Measurements from ENCODE around the gene NPEPL1. TPM values are rescaled to one million over a fixed set of nuclear protein-coding genes. Genes with fewer than 3 reads are reported as not detected.
A peak's percentile ranks its signal among the peaks of the same experiment; 100 is the strongest.
"Not testable (repeated sequence)": the region's sequence is repeated elsewhere in the genome, so short reads cannot be mapped to it uniquely, and the experiment has no call there.

Gene NPEPL1, protein sequence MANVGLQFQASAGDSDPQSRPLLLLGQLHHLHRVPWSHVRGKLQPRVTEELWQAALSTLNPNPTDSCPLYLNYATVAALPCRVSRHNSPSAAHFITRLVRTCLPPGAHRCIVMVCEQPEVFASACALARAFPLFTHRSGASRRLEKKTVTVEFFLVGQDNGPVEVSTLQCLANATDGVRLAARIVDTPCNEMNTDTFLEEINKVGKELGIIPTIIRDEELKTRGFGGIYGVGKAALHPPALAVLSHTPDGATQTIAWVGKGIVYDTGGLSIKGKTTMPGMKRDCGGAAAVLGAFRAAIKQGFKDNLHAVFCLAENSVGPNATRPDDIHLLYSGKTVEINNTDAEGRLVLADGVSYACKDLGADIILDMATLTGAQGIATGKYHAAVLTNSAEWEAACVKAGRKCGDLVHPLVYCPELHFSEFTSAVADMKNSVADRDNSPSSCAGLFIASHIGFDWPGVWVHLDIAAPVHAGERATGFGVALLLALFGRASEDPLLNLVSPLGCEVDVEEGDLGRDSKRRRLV
- 25.0 TPM for polyA plus RNA-seq (2013, experiment 1 of 2)
- polyA plus RNA-seq (2013, experiment 2 of 2): 15.7 TPM

GRCh38 chr20:58692579-58693225 lies at the start of gene NPEPL1:
Gene NPEPL1, plus strand, starts transcription at chr20:58692800. Its CDS starts 101 bp downstream, at chr20:58692901.
- Histone ChIP-seq H3K9me3 (ENCODE audit: control insufficient read depth, low read length) (no peaks in the 10 kb centered on the region), H3K4me1 (ENCODE audit: control insufficient read depth, insufficient read depth, low read length, poor library complexity, severe bottlenecking) (no peaks in the 10 kb centered on the region), H3K36me3 (ENCODE audit: control insufficient read depth, insufficient read depth, low read length) (peaks cover 5% of the 10 kb centered on the region), H3K4me3 (ENCODE audit: extremely low read depth, insufficient read depth, low read length, poor library complexity, severe bottlenecking) (peak within 1 kb of the TSS; percentile 21), H3K27ac (ENCODE audit: low read depth, low read length, severe bottlenecking) (peak within 1 kb of the TSS; percentile 67)
- 21 to 25% methylated on average over 36 to 58 of the region's 93 CpGs for WGBS, 2 experiments (ENCODE audit: insufficient coverage in 2 of 2)

- not testable (repeated sequence) for H3K4me3 ChIP-seq (ENCODE audit: extremely low read depth, insufficient read depth, low read length, poor library complexity, severe bottlenecking); H3K27ac ChIP-seq (ENCODE audit: low read depth, low read length, severe bottlenecking); H3K36me3 ChIP-seq (ENCODE audit: control insufficient read depth, insufficient read depth, low read length); H3K4me1 ChIP-seq (ENCODE audit: control insufficient read depth, insufficient read depth, low read length, poor library complexity, severe bottlenecking); H3K9me3 ChIP-seq (ENCODE audit: control insufficient read depth, low read length)
- WGBS, 2 experiments (ENCODE audit: insufficient coverage in 2 of 2): 89 to 95% methylated on average over 8 to 9 of the region's 9 CpGs
Observed at GRCh38 chr20:58642896-58643295, 49.7 kb upstream of the NPEPL1 start.

GRCh38 chr20:58645412-58645968 lies 47.1 kb upstream of the NPEPL1 start:
- Histone ChIP-seq H3K27ac (ENCODE audit: low read depth, low read length, severe bottlenecking) (no peak overlapping the region), H3K36me3 (ENCODE audit: control insufficient read depth, insufficient read depth, low read length) (no peaks in the 10 kb centered on the region), H3K4me3 (ENCODE audit: extremely low read depth, insufficient read depth, low read length, poor library complexity, severe bottlenecking) (no peak overlapping the region), H3K9me3 (ENCODE audit: control insufficient read depth, low read length) (no peaks in the 10 kb centered on the region), H3K4me1 (ENCODE audit: control insufficient read depth, insufficient read depth, low read length, poor library complexity, severe bottlenecking) (no peaks in the 10 kb centered on the region)
- WGBS, 2 experiments (ENCODE audit: insufficient coverage in 2 of 2): 84 to 92% methylated on average over 4 to 5 of the region's 5 CpGs

- 100% methylated on average over 1 of the region's 3 CpGs; no CpG with 5 or more reads in 1 of the 2 experiments for WGBS, 2 experiments (ENCODE audit: insufficient coverage in 2 of 2)
- H3K9me3 ChIP-seq (ENCODE audit: control insufficient read depth, low read length): no peaks in the 10 kb centered on the region
- H3K4me3 ChIP-seq (ENCODE audit: extremely low read depth, insufficient read depth, low read length, poor library complexity, severe bottlenecking): no peak overlapping the region
- no peaks in the 10 kb centered on the region for H3K4me1 ChIP-seq (ENCODE audit: control insufficient read depth, insufficient read depth, low read length, poor library complexity, severe bottlenecking)
- no peaks in the 10 kb centered on the region for H3K36me3 ChIP-seq (ENCODE audit: control insufficient read depth, insufficient read depth, low read length)
- no peak overlapping the region for H3K27ac ChIP-seq (ENCODE audit: low read depth, low read length, severe bottlenecking)
Observed at GRCh38 chr20:58646257-58646656, 46.3 kb upstream of the NPEPL1 start.

DNA sequence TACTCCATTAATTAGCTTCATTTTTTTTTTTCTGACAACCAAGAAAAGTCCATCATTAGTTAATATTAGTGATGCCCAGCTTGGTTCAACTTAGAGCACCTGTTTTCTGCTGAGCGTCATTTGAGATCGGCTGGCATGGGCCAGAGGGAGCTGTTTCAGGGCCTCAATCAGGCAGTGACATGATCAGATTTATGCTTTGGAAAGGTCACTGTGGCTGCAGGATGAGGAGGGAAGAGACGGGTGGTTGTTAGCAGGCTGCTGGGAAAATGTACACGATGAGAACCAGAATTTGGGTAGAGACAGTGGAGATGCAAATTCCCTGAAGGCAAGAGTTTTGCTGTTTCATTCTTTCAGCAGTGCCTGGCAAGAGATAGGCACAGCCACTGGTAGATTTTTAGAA lies 45.9 kb upstream of the NPEPL1 start:
- Histone ChIP-seq H3K27ac (ENCODE audit: low read depth, low read length, severe bottlenecking) (no peak overlapping the region), H3K4me1 (ENCODE audit: control insufficient read depth, insufficient read depth, low read length, poor library complexity, severe bottlenecking) (no peaks in the 10 kb centered on the region), H3K4me3 (ENCODE audit: extremely low read depth, insufficient read depth, low read length, poor library complexity, severe bottlenecking) (no peak overlapping the region), H3K9me3 (ENCODE audit: control insufficient read depth, low read length) (no peaks in the 10 kb centered on the region), H3K36me3 (ENCODE audit: control insufficient read depth, insufficient read depth, low read length) (no peaks in the 10 kb centered on the region)
- WGBS, 2 experiments (ENCODE audit: insufficient coverage in 2 of 2): 97 to 98% methylated on average over 4 of the region's 4 CpGs

GRCh38 chr20:58647162-58647795 lies 45.3 kb upstream of the NPEPL1 start:
- WGBS, 2 experiments (ENCODE audit: insufficient coverage in 2 of 2): 83 to 87% methylated on average over 4 to 7 of the region's 7 CpGs

DNA sequence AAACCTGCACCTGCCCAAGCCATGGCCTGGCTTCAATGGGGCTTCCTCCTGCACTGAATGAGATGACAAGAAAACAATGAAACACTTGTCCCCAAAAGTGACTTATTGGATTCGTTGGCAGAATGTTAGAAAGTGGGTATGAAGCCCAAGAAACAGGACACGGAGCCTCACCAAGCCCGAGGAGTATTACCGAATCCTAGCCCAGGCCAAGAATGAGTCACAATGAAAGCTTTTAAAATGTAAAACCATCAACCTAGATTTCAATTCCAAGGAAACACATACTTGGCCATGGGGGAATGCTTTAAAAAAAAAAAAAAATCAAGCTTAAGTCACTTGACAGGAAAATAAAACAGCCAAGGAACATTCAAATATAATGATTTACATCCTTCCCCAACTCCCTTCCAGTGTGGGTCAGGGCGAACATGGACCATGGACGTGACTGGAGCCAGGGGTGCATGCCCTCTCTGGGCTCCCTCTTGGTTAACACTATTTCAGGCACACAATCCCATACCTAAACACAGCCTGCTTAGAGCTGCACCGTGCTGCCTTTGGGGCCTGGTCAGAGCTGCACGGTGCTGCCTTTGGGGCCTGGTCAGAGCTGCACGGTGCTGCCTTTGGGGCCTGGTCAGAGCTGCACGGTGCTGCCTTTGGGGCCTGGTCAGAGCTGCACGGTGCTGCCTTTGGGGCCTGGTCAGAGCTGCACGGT lies 44.7 kb upstream of the NPEPL1 start:
- no peak overlapping the region for H3K4me3 ChIP-seq (ENCODE audit: extremely low read depth, insufficient read depth, low read length, poor library complexity, severe bottlenecking)
- 81 to 97% methylated on average over 4 to 6 of the region's 12 CpGs for WGBS, 2 experiments (ENCODE audit: insufficient coverage in 2 of 2)

More at GRCh38 chr20:58647162-58647795, 45.3 kb upstream of the NPEPL1 start:
- Histone ChIP-seq H3K27ac (ENCODE audit: low read depth, low read length, severe bottlenecking) (no peak overlapping the region), H3K9me3 (ENCODE audit: control insufficient read depth, low read length) (no peaks in the 10 kb centered on the region), H3K4me1 (ENCODE audit: control insufficient read depth, insufficient read depth, low read length, poor library complexity, severe bottlenecking) (no peaks in the 10 kb centered on the region), H3K4me3 (ENCODE audit: extremely low read depth, insufficient read depth, low read length, poor library complexity, severe bottlenecking) (no peak overlapping the region), H3K36me3 (ENCODE audit: control insufficient read depth, insufficient read depth, low read length) (no peaks in the 10 kb centered on the region)

DNA sequence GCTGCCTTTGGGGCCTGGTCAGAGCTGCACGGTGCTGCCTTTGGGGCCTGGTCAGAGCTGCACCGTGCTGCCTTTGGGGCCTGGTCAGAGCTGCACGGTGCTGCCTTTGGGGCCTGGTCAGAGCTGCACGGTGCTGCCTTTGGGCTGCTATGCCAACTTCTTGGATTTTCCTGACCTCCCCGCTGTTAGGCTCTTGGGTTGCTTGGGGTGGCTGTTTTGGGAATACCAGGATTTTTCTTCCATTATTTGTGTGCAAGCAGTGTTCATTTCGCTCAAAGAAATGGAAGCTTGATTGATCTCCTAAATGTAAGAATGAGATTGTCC lies 44.1 kb upstream of the NPEPL1 start:
- 92 to 93% methylated on average over 4 to 5 of the region's 6 CpGs for WGBS, 2 experiments (ENCODE audit: insufficient coverage in 2 of 2)
- not testable (repeated sequence) for H3K9me3 ChIP-seq (ENCODE audit: control insufficient read depth, low read length); H3K36me3 ChIP-seq (ENCODE audit: control insufficient read depth, insufficient read depth, low read length); H3K4me3 ChIP-seq (ENCODE audit: extremely low read depth, insufficient read depth, low read length, poor library complexity, severe bottlenecking); H3K27ac ChIP-seq (ENCODE audit: low read depth, low read length, severe bottlenecking); H3K4me1 ChIP-seq (ENCODE audit: control insufficient read depth, insufficient read depth, low read length, poor library complexity, severe bottlenecking)

More for the DNA sequence above, 44.7 kb upstream of the NPEPL1 start:
- Histone ChIP-seq H3K27ac (ENCODE audit: low read depth, low read length, severe bottlenecking) (no peak overlapping the region), H3K36me3 (ENCODE audit: control insufficient read depth, insufficient read depth, low read length) (no peaks in the 10 kb centered on the region), H3K4me1 (ENCODE audit: control insufficient read depth, insufficient read depth, low read length, poor library complexity, severe bottlenecking) (no peaks in the 10 kb centered on the region), H3K9me3 (ENCODE audit: control insufficient read depth, low read length) (no peaks in the 10 kb centered on the region)

DNA sequence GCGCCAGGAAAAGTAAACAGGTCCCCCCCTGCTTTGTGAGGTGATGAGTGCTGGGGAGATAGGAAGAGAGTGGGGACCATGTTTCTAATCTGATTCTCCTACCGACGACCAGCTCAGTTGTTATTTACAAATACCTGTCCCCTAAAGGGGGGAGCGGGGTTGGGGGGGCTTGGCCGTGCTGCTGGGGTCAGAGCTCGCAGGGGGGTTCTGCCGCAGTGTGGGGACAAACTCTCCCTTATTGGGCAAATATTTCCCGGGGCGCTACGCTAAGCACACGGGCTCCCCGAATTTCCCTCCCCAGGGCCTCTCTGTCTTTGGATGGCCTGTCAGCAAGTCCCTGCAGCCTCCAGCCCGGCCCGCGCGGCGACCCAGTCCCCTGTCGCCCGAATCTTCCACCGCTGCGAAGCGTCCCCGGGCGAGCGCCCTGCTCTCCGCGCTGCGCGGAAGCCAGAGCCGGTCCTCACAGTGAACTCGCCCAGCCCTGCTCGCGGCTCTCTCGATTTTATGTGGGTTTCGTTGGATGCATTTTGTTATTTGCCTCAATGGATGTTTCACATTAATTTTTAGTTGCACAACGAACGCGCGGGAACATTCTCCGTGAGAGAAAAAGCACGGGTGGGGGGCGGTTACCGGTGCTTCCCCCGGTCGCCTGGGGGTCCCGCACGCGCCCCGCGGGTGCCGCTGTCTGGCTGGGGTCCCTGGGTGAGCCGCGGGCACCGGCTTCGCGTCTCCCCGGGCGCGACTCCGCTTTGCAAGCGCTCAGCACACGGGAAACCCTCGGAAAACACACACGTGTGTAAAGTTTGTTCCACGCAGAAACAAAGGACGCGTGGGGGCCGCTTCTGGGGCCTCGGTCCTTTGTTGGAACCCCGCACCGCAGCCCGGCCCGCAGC lies 43.1 kb upstream of the NPEPL1 start:
- Histone ChIP-seq H3K4me1 (ENCODE audit: control insufficient read depth, insufficient read depth, low read length, poor library complexity, severe bottlenecking) (peaks cover 6% of the 10 kb centered on the region), H3K36me3 (ENCODE audit: control insufficient read depth, insufficient read depth, low read length) (no peaks in the 10 kb centered on the region), H3K9me3 (ENCODE audit: control insufficient read depth, low read length) (no peaks in the 10 kb centered on the region), H3K27ac (ENCODE audit: low read depth, low read length, severe bottlenecking) (no peak overlapping the region), H3K4me3 (ENCODE audit: extremely low read depth, insufficient read depth, low read length, poor library complexity, severe bottlenecking) (peak overlapping the region; percentile 83)
- WGBS, 2 experiments (ENCODE audit: insufficient coverage in 2 of 2): 69 to 77% methylated on average over 68 to 69 of the region's 73 CpGs
